ENCODE results near the gene TMEM225B.
"Not testable (repeated sequence)": the region's sequence is repeated elsewhere in the genome, so short reads cannot be mapped to it uniquely, and the experiment has no call there.

The TMEM225B gene

DNA sequence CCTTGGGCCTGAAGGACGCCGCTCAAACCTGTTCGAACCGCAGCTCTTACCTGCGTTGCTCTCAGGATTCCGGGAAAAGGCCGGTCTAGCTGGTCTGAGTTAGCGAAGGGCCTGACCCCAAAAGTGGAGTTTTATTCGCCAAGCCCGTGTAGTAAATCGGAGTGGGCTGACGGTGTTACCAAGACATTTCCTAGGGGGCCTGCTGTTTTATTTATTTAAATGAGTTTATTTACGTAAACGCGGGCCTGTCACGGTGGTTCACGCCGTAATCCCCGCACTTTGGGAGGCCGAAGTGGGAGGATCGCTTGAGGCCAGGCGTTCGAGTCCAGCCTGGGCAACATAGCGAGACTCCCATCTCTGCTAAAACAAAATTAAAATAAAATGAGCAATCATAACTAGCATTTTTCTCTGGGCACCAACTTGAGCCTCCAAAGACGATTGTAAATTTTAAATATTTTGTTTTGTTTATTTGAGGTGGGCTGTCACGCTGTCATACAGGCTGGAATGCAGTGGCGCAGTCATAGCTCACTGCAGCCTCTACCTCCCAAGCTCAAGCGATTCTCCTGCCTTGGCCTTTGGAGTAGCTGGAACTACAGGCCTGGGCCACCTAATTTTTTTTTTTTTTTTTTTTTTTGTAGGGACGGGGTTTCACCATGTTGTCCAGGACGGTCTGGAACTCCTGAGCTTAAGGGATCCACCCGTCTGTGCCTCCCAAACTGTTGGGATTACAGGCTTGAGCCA lies 38.7 kb upstream of the TMEM225B start:
- peak overlapping the region; percentile 82 for H3K4me2 ChIP-seq
- H3K4me1 ChIP-seq = peaks cover 28% of the 10 kb centered on the region
- peak overlapping the region; percentile 91 for H3K4me3 ChIP-seq
- H3K9ac ChIP-seq = peak overlapping the region; percentile 97
- no peak for TF ChIP-seq Cebpa-rat (IDR thresholded peaks at IDR 0.05)
- H4K20me1 ChIP-seq = peaks cover 44% of the 10 kb centered on the region
- peak overlapping the region; percentile 96 for H3K27ac ChIP-seq
- H3K9me3 ChIP-seq = no peaks in the 10 kb centered on the region
- H3K27me3 ChIP-seq = no peaks in the 10 kb centered on the region
- peaks cover 63% of the 10 kb centered on the region for H3K36me3 ChIP-seq

DNA sequence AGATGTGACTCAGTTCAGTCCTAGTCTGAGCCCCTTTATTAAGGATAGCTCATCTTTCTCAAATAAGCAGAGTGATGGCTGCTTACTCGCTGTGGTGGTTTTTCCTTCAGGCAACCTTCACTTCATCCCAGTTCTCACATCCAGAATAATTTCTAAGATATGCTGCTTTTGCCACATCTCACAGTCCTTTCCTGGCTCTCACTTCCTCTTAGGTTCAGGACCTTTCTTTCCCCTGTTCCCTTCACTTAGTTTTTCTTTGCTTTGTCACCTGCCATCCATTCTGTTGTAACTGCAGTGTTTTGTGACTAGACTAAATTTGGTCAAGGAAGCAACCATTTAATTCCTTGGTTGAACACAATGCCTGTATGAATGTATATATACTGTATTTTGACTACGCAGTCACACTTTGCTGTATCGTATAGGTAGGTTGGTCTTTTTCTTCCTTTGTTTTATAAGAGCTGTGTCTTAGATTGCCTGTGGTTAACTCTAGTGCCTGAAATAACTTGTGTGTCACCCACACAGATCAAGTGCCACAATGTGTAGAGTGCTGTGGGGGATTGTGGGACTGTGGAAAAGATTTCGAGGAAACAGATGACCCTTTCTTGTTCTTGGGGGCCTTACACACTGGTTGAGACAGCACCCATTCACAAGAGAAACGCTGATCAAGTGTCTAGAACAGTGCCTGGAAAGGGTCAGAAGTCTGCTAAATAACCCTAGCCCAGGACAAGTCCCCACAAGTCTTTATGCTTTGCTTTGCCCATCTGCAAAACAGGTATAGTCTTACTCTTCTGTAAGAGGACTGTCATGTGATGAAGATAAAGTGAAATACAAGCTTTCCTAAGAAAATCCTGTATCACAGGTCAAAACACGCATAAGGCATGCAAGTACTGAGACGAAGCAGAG lies 37.0 kb upstream of the TMEM225B start:
- Histone ChIP-seq H3K4me2 (no peak overlapping the region), H4K20me1 (peaks cover 61% of the 10 kb centered on the region), H3K4me1 (peaks cover 28% of the 10 kb centered on the region), H3K9me3 (no peaks in the 10 kb centered on the region), H3K36me3 (peaks cover 63% of the 10 kb centered on the region), H3K27me3 (no peaks in the 10 kb centered on the region), H3K4me3 (no peak overlapping the region), H3K9ac (no peak overlapping the region), H3K27ac (no peak overlapping the region)
- TF ChIP-seq Cebpa-rat (IDR thresholded peaks at IDR 0.05) = no peak

DNA sequence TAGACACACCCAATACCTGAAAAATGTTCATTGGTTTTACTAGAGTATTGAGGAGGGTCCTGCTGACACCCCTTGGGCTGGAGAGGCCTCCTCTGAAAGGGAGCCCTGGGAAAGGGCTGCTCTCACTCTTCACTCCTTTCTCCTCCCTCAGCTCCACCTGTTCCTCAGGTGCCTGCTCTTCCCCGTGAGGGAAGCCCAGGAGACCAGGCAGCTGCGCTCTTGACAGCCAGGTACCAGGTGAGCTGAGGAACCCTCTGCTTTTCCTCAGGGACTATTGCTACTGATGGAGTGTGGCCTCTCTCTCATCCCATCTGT lies 36.4 kb upstream of the TMEM225B start:
- no peaks in the 10 kb centered on the region for H3K27me3 ChIP-seq
- no peak overlapping the region for H3K4me2 ChIP-seq
- H3K36me3 ChIP-seq = peaks cover 65% of the 10 kb centered on the region
- no peak overlapping the region for H3K27ac ChIP-seq
- H4K20me1 ChIP-seq = peaks cover 67% of the 10 kb centered on the region
- no peak overlapping the region for H3K9ac ChIP-seq
- peaks cover 26% of the 10 kb centered on the region for H3K4me1 ChIP-seq
- H3K9me3 ChIP-seq = no peaks in the 10 kb centered on the region
- no peak overlapping the region for H3K4me3 ChIP-seq
- TF ChIP-seq Cebpa-rat (IDR thresholded peaks at IDR 0.05) = no peak

DNA sequence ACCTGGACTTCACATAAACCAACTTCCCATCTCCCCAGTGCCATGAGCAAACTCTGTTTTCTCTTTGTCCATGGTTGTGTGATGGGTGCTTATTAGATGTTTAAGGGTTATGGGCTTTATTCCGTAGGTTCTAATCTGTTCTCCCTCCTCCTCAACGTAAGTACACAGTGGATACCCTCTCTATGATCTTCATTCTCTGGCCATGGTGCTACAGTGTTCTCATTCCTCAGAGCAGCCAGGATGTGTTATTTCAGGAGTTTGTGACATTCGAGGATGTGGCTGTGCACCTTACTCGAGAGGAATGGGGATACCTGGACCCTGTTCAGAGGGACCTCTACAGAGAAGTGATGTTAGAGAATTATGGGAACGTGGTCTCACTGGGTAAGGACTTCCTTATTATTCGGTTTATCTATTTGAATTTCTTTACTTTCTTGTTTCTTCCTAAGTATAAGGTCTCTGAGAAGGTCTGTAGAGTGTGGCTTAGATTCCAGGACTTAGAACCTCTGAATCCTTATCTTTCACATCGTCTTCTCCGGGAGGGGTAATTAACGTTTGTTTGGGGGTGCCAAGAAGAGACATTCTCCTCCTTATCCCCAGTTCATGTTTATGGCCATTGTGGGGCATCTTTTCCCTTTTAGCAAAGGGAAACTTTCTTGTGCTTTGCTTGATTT lies 35.8 kb upstream of the TMEM225B start:
- Histone ChIP-seq H3K36me3 (peaks cover 68% of the 10 kb centered on the region), H3K4me3 (no peak overlapping the region), H3K4me1 (peaks cover 21% of the 10 kb centered on the region), H3K27me3 (no peaks in the 10 kb centered on the region), H4K20me1 (peaks cover 67% of the 10 kb centered on the region), H3K4me2 (no peak overlapping the region), H3K9me3 (no peaks in the 10 kb centered on the region), H3K27ac (no peak overlapping the region), H3K9ac (no peak overlapping the region)
- TF ChIP-seq Cebpa-rat (IDR thresholded peaks at IDR 0.05) = no peak

DNA sequence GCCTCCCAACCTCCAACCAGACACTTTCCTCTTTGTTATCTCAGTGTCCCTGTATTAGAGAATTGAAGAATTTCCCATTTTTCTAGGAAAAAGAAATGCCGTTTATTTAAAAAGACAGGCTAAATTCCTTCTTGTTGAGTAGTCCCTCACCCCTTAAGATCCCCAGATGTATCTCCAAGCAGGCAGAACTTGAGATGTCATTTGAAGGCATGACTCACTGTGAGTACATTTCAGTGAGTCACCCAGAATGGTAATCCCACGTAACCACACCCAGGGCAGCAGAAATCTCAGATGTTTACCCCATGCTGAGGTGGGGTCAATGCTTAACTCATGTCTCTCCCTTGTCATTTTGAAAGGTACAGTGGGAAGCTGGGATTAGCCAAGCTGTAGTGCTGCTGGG lies 35.2 kb upstream of the TMEM225B start:
- Histone ChIP-seq H3K27me3 (no peaks in the 10 kb centered on the region), H4K20me1 (peaks cover 67% of the 10 kb centered on the region), H3K4me3 (no peak overlapping the region), H3K9ac (no peak overlapping the region), H3K4me2 (no peak overlapping the region), H3K9me3 (no peaks in the 10 kb centered on the region), H3K4me1 (peaks cover 17% of the 10 kb centered on the region), H3K27ac (no peak overlapping the region), H3K36me3 (peaks cover 74% of the 10 kb centered on the region)
- TF ChIP-seq Cebpa-rat (IDR thresholded peaks at IDR 0.05) = no peak

GRCh38 chr7:99563650-99564049 lies 34.4 kb upstream of the TMEM225B start:
- Histone ChIP-seq H3K4me1 (peaks cover 17% of the 10 kb centered on the region), H3K4me2 (no peak overlapping the region), H3K9ac (no peak overlapping the region), H3K36me3 (peaks cover 80% of the 10 kb centered on the region), H3K27ac (no peak overlapping the region), H3K27me3 (no peaks in the 10 kb centered on the region), H4K20me1 (peaks cover 72% of the 10 kb centered on the region), H3K9me3 (no peaks in the 10 kb centered on the region), H3K4me3 (no peak overlapping the region)
- TF ChIP-seq Cebpa-rat (IDR thresholded peaks at IDR 0.05) = no peak

- not testable (repeated sequence) for H3K4me3 ChIP-seq, H3K27me3 ChIP-seq, H3K4me1 ChIP-seq, H3K4me2 ChIP-seq, H3K27ac ChIP-seq, H3K9ac ChIP-seq, H3K9me3 ChIP-seq
- peaks cover 70% of the 10 kb centered on the region for H4K20me1 ChIP-seq
- peaks cover 92% of the 10 kb centered on the region for H3K36me3 ChIP-seq
Measured at GRCh38 chr7:99568770-99569169, 29.3 kb upstream of the TMEM225B start.

- no peak overlapping the region for H3K9ac ChIP-seq
- H3K9me3 ChIP-seq = no peaks in the 10 kb centered on the region
- no peak for TF ChIP-seq Cebpa-rat (IDR thresholded peaks at IDR 0.05)
- H3K4me2 ChIP-seq = no peak overlapping the region
- no peak overlapping the region for H3K4me3 ChIP-seq
- H3K36me3 ChIP-seq = peaks cover 77% of the 10 kb centered on the region
- no peak overlapping the region for H3K27ac ChIP-seq
- H3K4me1 ChIP-seq = no peaks in the 10 kb centered on the region
- H4K20me1 ChIP-seq = peaks cover 40% of the 10 kb centered on the region; the same call in 1 of the 2 replicates
- H3K27me3 ChIP-seq = no peaks in the 10 kb centered on the region
Measured at GRCh38 chr7:99571768-99572167, 26.3 kb upstream of the TMEM225B start.

DNA sequence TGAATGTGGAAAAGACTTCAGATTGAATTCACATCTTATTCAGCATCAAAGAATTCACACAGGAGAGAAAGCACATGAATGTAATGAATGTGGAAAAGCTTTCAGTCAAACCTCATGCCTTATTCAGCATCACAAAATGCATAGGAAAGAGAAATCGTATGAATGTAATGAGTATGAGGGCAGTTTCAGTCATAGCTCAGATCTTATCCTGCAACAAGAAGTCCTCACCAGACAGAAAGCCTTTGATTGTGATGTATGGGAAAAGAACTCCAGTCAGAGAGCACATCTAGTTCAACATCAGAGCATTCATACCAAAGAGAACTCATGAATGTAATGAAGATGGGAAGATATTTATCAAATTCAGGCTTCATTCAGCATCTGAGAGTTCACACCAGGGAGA lies 24.8 kb upstream of the TMEM225B start:
- no peak for TF ChIP-seq Cebpa-rat (IDR thresholded peaks at IDR 0.05)
- peaks cover 39% of the 10 kb centered on the region; the same call in 1 of the 2 replicates for H4K20me1 ChIP-seq
- H3K9me3 ChIP-seq = no peaks in the 10 kb centered on the region
- H3K4me2 ChIP-seq = no peak overlapping the region
- no peak overlapping the region for H3K4me3 ChIP-seq
- H3K36me3 ChIP-seq = peaks cover 65% of the 10 kb centered on the region
- H3K4me1 ChIP-seq = peaks cover 7% of the 10 kb centered on the region
- H3K27me3 ChIP-seq = no peaks in the 10 kb centered on the region
- no peak overlapping the region for H3K27ac ChIP-seq
- no peak overlapping the region for H3K9ac ChIP-seq

DNA sequence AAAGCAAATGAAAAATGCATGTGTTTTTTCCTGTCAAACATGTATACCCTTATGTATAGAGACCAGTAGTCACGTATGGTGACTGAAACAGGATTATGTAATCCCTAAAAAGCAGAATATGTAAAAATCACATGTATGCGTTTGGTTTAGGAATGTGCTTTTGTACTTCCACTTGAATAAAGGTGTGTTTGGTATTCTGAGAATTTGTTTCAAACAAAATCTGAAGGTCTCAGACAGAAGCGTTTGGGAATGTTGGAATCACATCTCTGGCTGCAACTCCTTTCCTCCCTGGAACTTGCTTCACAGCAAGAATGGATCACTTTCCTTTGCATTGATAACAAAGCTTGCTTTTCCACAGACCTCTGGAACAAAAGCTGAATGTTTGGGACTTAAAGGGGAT lies 21.8 kb upstream of the TMEM225B start:
- peaks cover 28% of the 10 kb centered on the region for H3K4me1 ChIP-seq
- no peak for TF ChIP-seq Cebpa-rat (IDR thresholded peaks at IDR 0.05)
- H3K9me3 ChIP-seq = no peaks in the 10 kb centered on the region
- no peak overlapping the region for H3K27ac ChIP-seq
- H3K27me3 ChIP-seq = no peaks in the 10 kb centered on the region
- H3K4me3 ChIP-seq = no peak overlapping the region
- no peak overlapping the region for H3K9ac ChIP-seq
- H3K4me2 ChIP-seq = no peak overlapping the region
- peaks cover 39% of the 10 kb centered on the region for H3K36me3 ChIP-seq
- H4K20me1 ChIP-seq = peaks cover 9% of the 10 kb centered on the region; the same call in 1 of the 2 replicates
